SK-N-SH treated with all-trans-retinoic acid at 6 μM for 48 hours (cell line): ENCODE results near the gene SGPL1.

Experiments used
- RARB ChIP-seq: fragments of 250-450 bp; sonication (Bioruptor Pico); IDR thresholded peaks from 2 replicates; pipeline ENCODE4 v1.8.0; 2021; ENCODE audit warnings: mild to moderate bottlenecking, moderate library complexity
- ZFP3 ChIP-seq: fragments of 250-450 bp; sonication (Bioruptor Pico); IDR thresholded peaks from 2 replicates; pipeline ENCODE4 v1.5.0; 2020; ENCODE audit warnings: mild to moderate bottlenecking, moderate library complexity
- TF ChIP-seq, protein P1 (sequence below): fragments of 250-450 bp; sonication (Bioruptor Pico); IDR thresholded peaks from 2 replicates; pipeline ENCODE4 v1.5.1; 2021; ENCODE audit warnings: mild to moderate bottlenecking, moderate library complexity
- TF ChIP-seq, protein P2 (sequence below): fragments of 250-450 bp; sonication (Bioruptor Pico); IDR thresholded peaks from 2 replicates; pipeline ENCODE4 v1.8.0; 2021; ENCODE audit warnings: low read depth, mild to moderate bottlenecking, moderate library complexity, borderline replicate concordance
- TF ChIP-seq, protein P3 (sequence below): fragments of 250-450 bp; sonication (Bioruptor Pico); IDR thresholded peaks from 2 replicates; pipeline ENCODE4 v1.8.0; 2020; ENCODE audit warnings: mild to moderate bottlenecking, moderate library complexity, borderline replicate concordance

- TF ChIP-seq, protein P1, sequence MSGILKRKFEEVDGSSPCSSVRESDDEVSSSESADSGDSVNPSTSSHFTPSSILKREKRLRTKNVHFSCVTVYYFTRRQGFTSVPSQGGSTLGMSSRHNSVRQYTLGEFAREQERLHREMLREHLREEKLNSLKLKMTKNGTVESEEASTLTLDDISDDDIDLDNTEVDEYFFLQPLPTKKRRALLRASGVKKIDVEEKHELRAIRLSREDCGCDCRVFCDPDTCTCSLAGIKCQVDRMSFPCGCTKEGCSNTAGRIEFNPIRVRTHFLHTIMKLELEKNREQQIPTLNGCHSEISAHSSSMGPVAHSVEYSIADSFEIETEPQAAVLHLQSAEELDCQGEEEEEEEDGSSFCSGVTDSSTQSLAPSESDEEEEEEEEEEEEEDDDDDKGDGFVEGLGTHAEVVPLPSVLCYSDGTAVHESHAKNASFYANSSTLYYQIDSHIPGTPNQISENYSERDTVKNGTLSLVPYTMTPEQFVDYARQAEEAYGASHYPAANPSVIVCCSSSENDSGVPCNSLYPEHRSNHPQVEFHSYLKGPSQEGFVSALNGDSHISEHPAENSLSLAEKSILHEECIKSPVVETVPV (CRISPR knock-in tag) = no peak
- TF ChIP-seq ZFP3 (CRISPR knock-in tag) = no peak
- TF ChIP-seq, protein P2, sequence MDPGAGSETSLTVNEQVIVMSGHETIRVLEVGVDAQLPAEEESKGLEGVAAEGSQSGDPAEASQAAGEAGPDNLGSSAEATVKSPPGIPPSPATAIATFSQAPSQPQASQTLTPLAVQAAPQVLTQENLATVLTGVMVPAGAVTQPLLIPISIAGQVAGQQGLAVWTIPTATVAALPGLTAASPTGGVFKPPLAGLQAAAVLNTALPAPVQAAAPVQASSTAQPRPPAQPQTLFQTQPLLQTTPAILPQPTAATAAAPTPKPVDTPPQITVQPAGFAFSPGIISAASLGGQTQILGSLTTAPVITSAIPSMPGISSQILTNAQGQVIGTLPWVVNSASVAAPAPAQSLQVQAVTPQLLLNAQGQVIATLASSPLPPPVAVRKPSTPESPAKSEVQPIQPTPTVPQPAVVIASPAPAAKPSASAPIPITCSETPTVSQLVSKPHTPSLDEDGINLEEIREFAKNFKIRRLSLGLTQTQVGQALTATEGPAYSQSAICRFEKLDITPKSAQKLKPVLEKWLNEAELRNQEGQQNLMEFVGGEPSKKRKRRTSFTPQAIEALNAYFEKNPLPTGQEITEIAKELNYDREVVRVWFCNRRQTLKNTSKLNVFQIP (CRISPR knock-in tag) = no peak
- no peak for TF ChIP-seq RARB (CRISPR knock-in tag)
- TF ChIP-seq, protein P3, sequence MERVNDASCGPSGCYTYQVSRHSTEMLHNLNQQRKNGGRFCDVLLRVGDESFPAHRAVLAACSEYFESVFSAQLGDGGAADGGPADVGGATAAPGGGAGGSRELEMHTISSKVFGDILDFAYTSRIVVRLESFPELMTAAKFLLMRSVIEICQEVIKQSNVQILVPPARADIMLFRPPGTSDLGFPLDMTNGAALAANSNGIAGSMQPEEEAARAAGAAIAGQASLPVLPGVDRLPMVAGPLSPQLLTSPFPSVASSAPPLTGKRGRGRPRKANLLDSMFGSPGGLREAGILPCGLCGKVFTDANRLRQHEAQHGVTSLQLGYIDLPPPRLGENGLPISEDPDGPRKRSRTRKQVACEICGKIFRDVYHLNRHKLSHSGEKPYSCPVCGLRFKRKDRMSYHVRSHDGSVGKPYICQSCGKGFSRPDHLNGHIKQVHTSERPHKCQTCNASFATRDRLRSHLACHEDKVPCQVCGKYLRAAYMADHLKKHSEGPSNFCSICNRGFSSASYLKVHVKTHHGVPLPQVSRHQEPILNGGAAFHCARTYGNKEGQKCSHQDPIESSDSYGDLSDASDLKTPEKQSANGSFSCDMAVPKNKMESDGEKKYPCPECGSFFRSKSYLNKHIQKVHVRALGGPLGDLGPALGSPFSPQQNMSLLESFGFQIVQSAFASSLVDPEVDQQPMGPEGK = no peak
Observed at GRCh38 chr10:70913191-70913892, 97.6 kb downstream of the SGPL1 start.
